Measurements from ENCODE around the gene OR52N4.

OR52N4 gene

DNA sequence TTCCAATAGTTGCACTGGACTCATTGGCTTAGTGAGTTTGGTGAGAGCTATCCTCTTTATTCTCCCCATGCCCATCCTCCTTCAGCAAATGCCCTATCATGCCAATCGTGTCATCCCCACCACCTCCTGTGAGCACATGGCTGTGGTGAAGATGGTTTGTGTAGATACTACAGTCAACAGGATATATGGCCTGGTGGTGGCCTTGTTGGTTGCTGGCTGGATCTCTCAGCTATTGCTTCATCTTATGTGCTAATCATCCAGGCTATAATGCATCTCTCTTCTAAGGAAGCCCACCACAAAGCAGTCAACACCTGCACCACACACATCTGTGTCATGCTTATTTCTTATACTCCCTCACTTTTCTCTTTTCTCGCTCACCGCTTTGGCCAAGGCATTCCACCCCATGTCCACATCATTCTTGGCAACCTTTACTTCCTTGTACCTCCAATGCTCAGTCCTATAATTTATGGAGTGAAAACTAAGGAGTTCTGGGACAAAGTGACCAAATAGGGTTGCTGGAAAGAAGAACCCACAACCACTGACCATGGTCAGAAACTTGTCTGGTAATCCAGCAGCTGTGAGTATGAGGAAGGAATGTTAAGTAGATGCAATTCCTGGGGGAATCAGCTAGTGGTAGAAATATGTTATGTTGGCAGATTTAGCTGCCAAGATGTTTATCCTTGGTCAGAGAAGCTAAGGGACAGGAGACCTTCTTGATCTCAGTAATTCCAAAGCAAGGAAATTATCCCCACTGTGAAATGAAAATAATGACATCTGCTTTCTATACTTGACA lies 34.1 kb upstream of the OR52N4 start:
- H3K27ac ChIP-seq, result no peak overlapping the region
- H3K27me3 ChIP-seq (ENCODE audit: control insufficient read depth, insufficient read depth, low read length), result no peaks in the 10 kb centered on the region
- H3K4me2 ChIP-seq (ENCODE audit: low read length), result no peak overlapping the region
- no peak overlapping the region for H2AFZ ChIP-seq
- no peaks in the 10 kb centered on the region for H3K36me3 ChIP-seq (ENCODE audit: control insufficient read depth, insufficient read depth, low read length)
- H3K4me3 ChIP-seq (ENCODE audit: low read depth, low read length), result no peak overlapping the region
- no peaks in the 10 kb centered on the region for H3K9me3 ChIP-seq (ENCODE audit: control insufficient read depth, low read length)
- H3K79me2 ChIP-seq, result no peaks in the 10 kb centered on the region
- H3K9ac ChIP-seq, result no peak overlapping the region
- TF ChIP-seq, protein P1, sequence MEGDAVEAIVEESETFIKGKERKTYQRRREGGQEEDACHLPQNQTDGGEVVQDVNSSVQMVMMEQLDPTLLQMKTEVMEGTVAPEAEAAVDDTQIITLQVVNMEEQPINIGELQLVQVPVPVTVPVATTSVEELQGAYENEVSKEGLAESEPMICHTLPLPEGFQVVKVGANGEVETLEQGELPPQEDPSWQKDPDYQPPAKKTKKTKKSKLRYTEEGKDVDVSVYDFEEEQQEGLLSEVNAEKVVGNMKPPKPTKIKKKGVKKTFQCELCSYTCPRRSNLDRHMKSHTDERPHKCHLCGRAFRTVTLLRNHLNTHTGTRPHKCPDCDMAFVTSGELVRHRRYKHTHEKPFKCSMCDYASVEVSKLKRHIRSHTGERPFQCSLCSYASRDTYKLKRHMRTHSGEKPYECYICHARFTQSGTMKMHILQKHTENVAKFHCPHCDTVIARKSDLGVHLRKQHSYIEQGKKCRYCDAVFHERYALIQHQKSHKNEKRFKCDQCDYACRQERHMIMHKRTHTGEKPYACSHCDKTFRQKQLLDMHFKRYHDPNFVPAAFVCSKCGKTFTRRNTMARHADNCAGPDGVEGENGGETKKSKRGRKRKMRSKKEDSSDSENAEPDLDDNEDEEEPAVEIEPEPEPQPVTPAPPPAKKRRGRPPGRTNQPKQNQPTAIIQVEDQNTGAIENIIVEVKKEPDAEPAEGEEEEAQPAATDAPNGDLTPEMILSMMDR (IDR thresholded peaks at IDR 0.05), result no peak
- no peaks in the 10 kb centered on the region for H3K4me1 ChIP-seq

DNA sequence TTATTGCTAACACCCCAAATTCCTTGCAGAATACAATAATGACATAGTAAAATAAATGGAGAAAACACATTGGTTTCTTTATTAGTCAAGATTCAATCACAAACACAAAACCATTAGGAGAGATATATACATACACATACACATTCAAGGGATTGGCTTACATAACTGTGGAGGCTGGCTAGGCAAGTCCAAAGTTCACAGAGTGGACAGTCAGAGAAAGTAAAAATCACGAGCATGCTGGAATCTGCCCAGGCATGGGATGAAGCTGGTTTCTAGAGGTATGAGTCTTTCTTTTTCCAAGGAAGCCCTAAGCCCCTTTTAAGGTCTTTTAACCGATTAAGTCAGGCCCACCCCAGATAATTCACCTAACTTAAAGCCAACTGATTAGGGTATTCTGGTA lies 31.4 kb upstream of the OR52N4 start:
- Histone ChIP-seq H3K27ac (no peak overlapping the region), H3K9me3 (ENCODE audit: control insufficient read depth, low read length) (no peaks in the 10 kb centered on the region), H3K4me3 (ENCODE audit: low read depth, low read length) (no peak overlapping the region), H3K36me3 (ENCODE audit: control insufficient read depth, insufficient read depth, low read length) (no peaks in the 10 kb centered on the region), H2AFZ (no peak overlapping the region), H3K79me2 (no peaks in the 10 kb centered on the region), H3K4me1 (no peaks in the 10 kb centered on the region), H3K9ac (no peak overlapping the region), H3K27me3 (ENCODE audit: control insufficient read depth, insufficient read depth, low read length) (no peaks in the 10 kb centered on the region), H3K4me2 (ENCODE audit: low read length) (no peak overlapping the region)
- TF ChIP-seq, protein P1 (IDR thresholded peaks at IDR 0.05), result no peak

DNA sequence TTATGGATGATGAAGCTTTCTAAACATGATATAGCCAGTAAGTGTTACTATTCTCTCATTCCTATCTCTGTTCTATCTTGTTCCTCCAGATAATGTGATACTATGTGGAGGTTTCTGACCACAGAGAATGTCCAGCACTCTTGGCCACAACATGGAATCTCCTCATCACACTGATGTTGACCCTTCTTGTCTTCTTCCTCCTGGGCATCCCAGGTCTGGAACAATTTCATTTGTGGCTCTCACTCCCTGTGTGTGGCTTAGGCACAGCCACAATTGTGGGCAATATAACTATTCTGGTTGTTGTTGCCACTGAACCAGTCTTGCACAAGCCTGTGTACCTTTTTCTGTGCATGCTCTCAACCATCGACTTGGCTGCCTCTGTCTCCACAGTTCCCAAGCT lies 27.7 kb upstream of the OR52N4 start:
- no peaks in the 10 kb centered on the region for H3K9me3 ChIP-seq (ENCODE audit: control insufficient read depth, low read length)
- no peak overlapping the region for H3K27ac ChIP-seq
- no peak overlapping the region for H3K4me2 ChIP-seq (ENCODE audit: low read length)

DNA sequence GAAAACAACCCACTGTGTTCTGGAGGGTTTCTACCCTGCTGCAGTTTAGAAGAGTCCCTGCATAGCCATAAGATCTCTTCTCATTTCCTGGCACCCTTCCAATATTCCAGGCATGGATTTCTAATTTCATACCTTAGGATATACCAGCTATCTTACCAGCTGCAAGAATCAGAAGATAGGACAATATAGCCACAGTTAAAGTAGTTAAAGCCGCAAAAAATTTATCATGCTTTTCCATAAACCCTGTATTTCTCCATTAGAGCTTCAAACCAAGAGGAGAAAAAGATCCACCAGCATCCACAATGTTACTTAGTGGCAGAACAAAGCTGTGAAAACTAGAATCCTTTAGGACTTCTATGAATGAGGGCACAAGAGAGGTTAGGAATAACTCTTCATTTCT lies 26.4 kb upstream of the OR52N4 start:
- Histone ChIP-seq H3K36me3 (ENCODE audit: control insufficient read depth, insufficient read depth, low read length) (no peaks in the 10 kb centered on the region), H3K4me1 (no peaks in the 10 kb centered on the region), H2AFZ (no peak overlapping the region), H3K4me2 (ENCODE audit: low read length) (no peak overlapping the region), H3K9ac (no peak overlapping the region), H3K79me2 (no peaks in the 10 kb centered on the region), H3K27ac (no peak overlapping the region), H3K27me3 (ENCODE audit: control insufficient read depth, insufficient read depth, low read length) (no peaks in the 10 kb centered on the region), H3K9me3 (ENCODE audit: control insufficient read depth, low read length) (no peaks in the 10 kb centered on the region), H3K4me3 (ENCODE audit: low read depth, low read length) (no peak overlapping the region)
- TF ChIP-seq, protein P1 (IDR thresholded peaks at IDR 0.05), result no peak

More for the DNA sequence above, 27.7 kb upstream of the OR52N4 start:
- Histone ChIP-seq H3K4me3 (ENCODE audit: low read depth, low read length) (no peak overlapping the region), H3K36me3 (ENCODE audit: control insufficient read depth, insufficient read depth, low read length) (no peaks in the 10 kb centered on the region), H3K79me2 (no peaks in the 10 kb centered on the region), H3K9ac (no peak overlapping the region), H2AFZ (no peak overlapping the region), H3K27me3 (ENCODE audit: control insufficient read depth, insufficient read depth, low read length) (no peaks in the 10 kb centered on the region), H3K4me1 (no peaks in the 10 kb centered on the region)
- TF ChIP-seq, protein P1 (IDR thresholded peaks at IDR 0.05), result no peak

DNA sequence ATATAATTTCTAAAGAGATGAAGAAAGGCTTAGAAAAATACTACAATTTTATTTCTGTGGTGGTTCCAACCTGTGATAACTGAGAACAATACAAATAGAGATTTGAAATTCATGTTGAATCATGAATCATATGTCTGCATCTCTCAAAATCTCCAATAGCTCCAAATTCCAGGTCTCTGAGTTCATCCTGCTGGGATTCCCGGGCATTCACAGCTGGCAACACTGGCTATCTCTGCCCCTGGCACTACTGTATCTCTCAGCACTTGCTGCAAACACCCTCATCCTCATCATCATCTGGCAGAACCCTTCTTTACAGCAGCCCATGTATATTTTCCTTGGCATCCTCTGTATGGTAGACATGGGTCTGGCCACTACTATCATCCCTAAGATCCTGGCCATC lies 17.6 kb upstream of the OR52N4 start, which contains the start of gene OR56B1:
TSS of gene OR56B1 (plus strand) at position 53 of the 400 bp plus-strand sequence. CDS start at position 122, 69 bp downstream.
- Histone ChIP-seq H3K4me1 (no peaks in the 10 kb centered on the region), H3K9ac (no peak within 1 kb of the TSS), H3K27me3 (ENCODE audit: control insufficient read depth, insufficient read depth, low read length) (no peaks in the 10 kb centered on the region), H3K9me3 (ENCODE audit: control insufficient read depth, low read length) (no peaks in the 10 kb centered on the region), H3K27ac (no peak within 1 kb of the TSS), H3K79me2 (no peaks in the 10 kb centered on the region), H3K4me3 (ENCODE audit: low read depth, low read length) (no peak within 1 kb of the TSS), H3K36me3 (ENCODE audit: control insufficient read depth, insufficient read depth, low read length) (no peaks in the 10 kb centered on the region), H2AFZ (no peak within 1 kb of the TSS), H3K4me2 (ENCODE audit: low read length) (no peak within 1 kb of the TSS)
- TF ChIP-seq, protein P1 (IDR thresholded peaks at IDR 0.05), result no peak

All from parathyroid adenoma (tissue), 2 donors.